Transverse colon (tissue), 4 donors: Measurements from ENCODE around the gene ZNF346.

Experiments
- EP300 ChIP-seq: sonication (generic); formaldehyde crosslinking; IDR thresholded peaks from one replicate; pipeline ENCODE4 v1.6.1; 2017; ENCODE audit warnings: antibody characterized with exemption, low read depth
- POLR2A ChIP-seq: fragments of 450-650 bp; IDR thresholded peaks from one replicate; pipeline ENCODE4 v1.6.1; 2016; ENCODE audit warnings: antibody characterized with exemption, mild to moderate bottlenecking, moderate library complexity
- POLR2AphosphoS5 ChIP-seq, 3 donors: sonication (generic); formaldehyde crosslinking; IDR thresholded peaks; one replicate each; pipeline ENCODE4 v1.6.1; 2016; ENCODE audit warnings: antibody characterized with exemption in 3 of 3
- TF ChIP-seq, protein P1 (sequence below), 5 experiments: fragments of 200-600 bp in 3 of 5; fragments of 450-650 bp in 2 of 5; sonication (generic) in 3 of 5; IDR thresholded peaks; 1 replicate in 2 of 5; 2 replicates in 3 of 5; pipeline ENCODE4 v1.5.1; 2016 to 2017; ENCODE audit warnings: antibody characterized with exemption in 5 of 5, inconsistent platforms in 3 of 5, mild to moderate bottlenecking in 2 of 5, moderate library complexity in 1 of 5

GRCh38 chr5:177023303-177023664 is 788 bp downstream of the ZNF346 start:
- TF ChIP-seq, protein P1, sequence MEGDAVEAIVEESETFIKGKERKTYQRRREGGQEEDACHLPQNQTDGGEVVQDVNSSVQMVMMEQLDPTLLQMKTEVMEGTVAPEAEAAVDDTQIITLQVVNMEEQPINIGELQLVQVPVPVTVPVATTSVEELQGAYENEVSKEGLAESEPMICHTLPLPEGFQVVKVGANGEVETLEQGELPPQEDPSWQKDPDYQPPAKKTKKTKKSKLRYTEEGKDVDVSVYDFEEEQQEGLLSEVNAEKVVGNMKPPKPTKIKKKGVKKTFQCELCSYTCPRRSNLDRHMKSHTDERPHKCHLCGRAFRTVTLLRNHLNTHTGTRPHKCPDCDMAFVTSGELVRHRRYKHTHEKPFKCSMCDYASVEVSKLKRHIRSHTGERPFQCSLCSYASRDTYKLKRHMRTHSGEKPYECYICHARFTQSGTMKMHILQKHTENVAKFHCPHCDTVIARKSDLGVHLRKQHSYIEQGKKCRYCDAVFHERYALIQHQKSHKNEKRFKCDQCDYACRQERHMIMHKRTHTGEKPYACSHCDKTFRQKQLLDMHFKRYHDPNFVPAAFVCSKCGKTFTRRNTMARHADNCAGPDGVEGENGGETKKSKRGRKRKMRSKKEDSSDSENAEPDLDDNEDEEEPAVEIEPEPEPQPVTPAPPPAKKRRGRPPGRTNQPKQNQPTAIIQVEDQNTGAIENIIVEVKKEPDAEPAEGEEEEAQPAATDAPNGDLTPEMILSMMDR (IDR thresholded peaks at IDR 0.05), result no peak
- TF ChIP-seq POLR2AphosphoS5 (IDR thresholded peaks at IDR 0.05) (no peak), POLR2A (no peak), EP300 (no peak)
